OCI-LY7 (cell line): Measurements from ENCODE around the gene SCARF2. TPM values are rescaled to one million over a fixed set of nuclear protein-coding genes. Genes with fewer than 3 reads are reported as not detected.

Experiments used
- BruUV-seq: library from RNA; stranded (reverse); fragments of 400-500 nt; replicated peaks from 2 replicates; lab custom pipeline; 2021; lab: Mats Ljungman, UMichigan
- CTCF ChIA-PET: fragments of 300-600 bp; sonication (Branson Sonifier 250); formaldehyde crosslinking; loops from one replicate; lab custom pipeline; 2022; ENCODE audit warnings: antibody characterized with exemption; ENCODE audit not compliant: unreplicated experiment; lab: Charles Lee
- POLR2A ChIA-PET: fragments of 300-600 bp; sonication (Branson Sonifier 250); formaldehyde crosslinking; loops from one replicate; lab custom pipeline; 2022; ENCODE audit warnings: antibody characterized with exemption; lab: Charles Lee
- DNase-seq: peaks from one replicate; pipeline ENCODE4 v3.0.0-alpha.2; 2015; ENCODE audit warnings: low spot score
- H2AFZ ChIP-seq: fragments of 200-600 bp; sonication (generic), shearing (Covaris generic); 2 replicates; pipeline ENCODE4 v1.6.1; 2014; ENCODE audit warnings: mild to moderate bottlenecking, antibody characterized with exemption, low read length, moderate library complexity
- H3K27ac ChIP-seq: fragments of 200-600 bp; sonication (generic); 2 replicates; pipeline ENCODE4 v1.5.1; 2014; ENCODE audit warnings: mixed run types, low read depth, mild to moderate bottlenecking, moderate library complexity, low read length, inconsistent platforms; ENCODE audit not compliant: poor library complexity, severe bottlenecking
- H3K36me3 ChIP-seq: fragments of 200-600 bp; sonication (generic); 2 replicates; pipeline ENCODE4 v1.6.1; 2014; ENCODE audit warnings: mild to moderate bottlenecking, antibody characterized with exemption, low read length, moderate library complexity, mixed read lengths; ENCODE audit not compliant: insufficient read depth
- H3K4me1 ChIP-seq: fragments of 200-600 bp; sonication (generic); 2 replicates; pipeline ENCODE4 v1.5.1; 2014; ENCODE audit warnings: mild to moderate bottlenecking, low read length; ENCODE audit not compliant: insufficient read depth, poor library complexity, severe bottlenecking
- H3K4me2 ChIP-seq: fragments of 200-600 bp; sonication (generic); 2 replicates; pipeline ENCODE4 v1.6.1; 2014; ENCODE audit warnings: mild to moderate bottlenecking, low read length
- H3K4me3 ChIP-seq: fragments of 200-600 bp; sonication (generic); 2 replicates; pipeline ENCODE4 v1.5.1; 2014; ENCODE audit warnings: mild to moderate bottlenecking, low read depth, low read length; ENCODE audit not compliant: poor library complexity, severe bottlenecking
- H3K79me2 ChIP-seq: fragments of 200-600 bp; sonication (generic); 2 replicates; pipeline ENCODE4 v1.6.1; 2016; ENCODE audit warnings: low read depth, mild to moderate bottlenecking, low read length, moderate library complexity, mixed read lengths; ENCODE audit not compliant: insufficient read depth
- H3K9me2 ChIP-seq: fragments of 200-600 bp; sonication (generic); 2 replicates; pipeline ENCODE4 v1.6.1; 2016; ENCODE audit warnings: mild to moderate bottlenecking, low read length, mixed read lengths; ENCODE audit not compliant: insufficient read depth
- H3K9me3 ChIP-seq: fragments of 200-600 bp; sonication (generic); 2 replicates; pipeline ENCODE4 v1.6.1; 2014; ENCODE audit warnings: mild to moderate bottlenecking, mixed run types, low read length, mixed read lengths
- H4K20me1 ChIP-seq: fragments of 200-600 bp; sonication (generic); 2 replicates; pipeline ENCODE4 v1.6.1; 2014; ENCODE audit warnings: mild to moderate bottlenecking, antibody characterized with exemption, low read length, moderate library complexity, mixed read lengths; ENCODE audit not compliant: insufficient read depth
- EZH2phosphoT487 ChIP-seq: fragments of 200-600 bp; sonication (generic); IDR thresholded peaks from 2 replicates; pipeline ENCODE4 v1.6.1; 2018; ENCODE audit warnings: low read depth, borderline replicate concordance, mild to moderate bottlenecking, mixed run types, antibody characterized with exemption, low read length, moderate library complexity, mixed read lengths
- intact Hi-C: fragments of 100-400 bp; cut with micrococcal nuclease; formaldehyde crosslinking; loops from one replicate; pipeline ENCODE4 v1.10.0; 2022; ENCODE audit not compliant: unreplicated experiment
- total RNA-seq, 2 experiments: library from RNA; depleted of rRNA in 1 of 2; stranded (reverse); fragments of >200 nt in 1 of 2; shearing (Covaris generic) in 1 of 2; gene quantifications; 2 replicates each; pipeline ENCODE4 v1.2.3, GENCODE V29; 2014 to 2022
- TF ChIP-seq, protein P1 (sequence below): fragments of 200-600 bp; sonication (generic); conservative IDR thresholded peaks from 2 replicates; pipeline ENCODE4 v1.5.1; 2014; ENCODE audit warnings: mild to moderate bottlenecking, antibody characterized with exemption, low read length, moderate library complexity, mixed read lengths

SCARF2 gene
- total RNA-seq, 2 experiments from 2014 or later, result 1.0 to 2.2 TPM

DNA sequence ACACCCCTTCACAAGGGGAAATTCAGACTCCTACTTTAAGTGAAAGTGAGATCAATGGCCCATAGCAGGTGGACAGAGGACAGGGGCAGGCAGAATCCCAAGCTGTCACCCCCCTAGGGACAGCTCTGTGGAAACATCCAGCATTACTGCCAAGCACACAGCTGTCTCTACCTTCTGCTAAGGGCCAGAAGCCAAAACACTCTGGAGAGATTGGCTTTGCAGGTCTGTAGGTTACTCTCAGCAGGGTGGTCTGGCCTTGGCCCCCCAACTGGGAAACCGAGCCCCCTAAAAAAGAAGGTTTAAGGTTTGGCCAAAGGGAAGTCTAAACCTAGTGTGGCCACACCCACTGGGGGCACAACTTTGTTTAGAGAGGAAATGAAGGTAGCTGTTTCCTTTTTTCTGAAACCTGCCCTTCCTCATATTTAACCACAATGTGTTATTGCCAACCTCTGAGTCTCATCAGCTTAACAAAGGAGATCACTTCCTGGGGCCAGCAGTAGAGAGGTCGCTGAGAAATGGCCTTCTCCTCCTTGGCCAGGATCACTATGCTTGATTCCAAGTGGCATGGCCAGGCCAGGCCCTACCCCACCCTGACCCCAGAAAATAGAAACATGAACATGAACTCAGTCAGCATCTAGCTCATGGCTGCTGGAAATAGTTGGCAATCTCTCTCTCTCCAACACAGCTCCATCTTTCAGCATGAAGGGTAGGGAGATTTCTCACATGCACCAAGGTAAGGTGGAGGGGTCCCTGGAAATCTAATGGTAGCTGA lies 25.9 kb upstream of the SCARF2 start:
- Histone ChIP-seq H3K9me2 (no peaks in the 10 kb centered on the region), H2AFZ (peak overlapping the region; percentile 85), H3K36me3 (no peaks in the 10 kb centered on the region), H4K20me1 (no peaks in the 10 kb centered on the region), H3K4me3 (peak overlapping the region; percentile 43), H3K4me1 (peaks cover 25% of the 10 kb centered on the region), H3K27ac (peak overlapping the region; percentile 86), H3K4me2 (peak overlapping the region; percentile 75), H3K9me3 (no peaks in the 10 kb centered on the region), H3K79me2 (no peaks in the 10 kb centered on the region)
- intact Hi-C loops, result loop anchor here (1.0 kb wide), 1 partner anchor 33 kb away; no protein-coding TSS in a partner anchor
- POLR2A ChIA-PET, result interaction anchor here (0.6 to 1.3 kb wide), 5 partner anchors 9 to 144 kb away, joined by 3 to 8 read pairs (median 5); partner anchors contain the start of genes DGCR6L and KLHL22
- TF ChIP-seq EZH2phosphoT487, result no peak
- TF ChIP-seq, protein P1, sequence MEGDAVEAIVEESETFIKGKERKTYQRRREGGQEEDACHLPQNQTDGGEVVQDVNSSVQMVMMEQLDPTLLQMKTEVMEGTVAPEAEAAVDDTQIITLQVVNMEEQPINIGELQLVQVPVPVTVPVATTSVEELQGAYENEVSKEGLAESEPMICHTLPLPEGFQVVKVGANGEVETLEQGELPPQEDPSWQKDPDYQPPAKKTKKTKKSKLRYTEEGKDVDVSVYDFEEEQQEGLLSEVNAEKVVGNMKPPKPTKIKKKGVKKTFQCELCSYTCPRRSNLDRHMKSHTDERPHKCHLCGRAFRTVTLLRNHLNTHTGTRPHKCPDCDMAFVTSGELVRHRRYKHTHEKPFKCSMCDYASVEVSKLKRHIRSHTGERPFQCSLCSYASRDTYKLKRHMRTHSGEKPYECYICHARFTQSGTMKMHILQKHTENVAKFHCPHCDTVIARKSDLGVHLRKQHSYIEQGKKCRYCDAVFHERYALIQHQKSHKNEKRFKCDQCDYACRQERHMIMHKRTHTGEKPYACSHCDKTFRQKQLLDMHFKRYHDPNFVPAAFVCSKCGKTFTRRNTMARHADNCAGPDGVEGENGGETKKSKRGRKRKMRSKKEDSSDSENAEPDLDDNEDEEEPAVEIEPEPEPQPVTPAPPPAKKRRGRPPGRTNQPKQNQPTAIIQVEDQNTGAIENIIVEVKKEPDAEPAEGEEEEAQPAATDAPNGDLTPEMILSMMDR, result no peak
- DNase-seq, result peak; percentile 86
- CTCF ChIA-PET, result interaction anchor here (0.5 to 1.4 kb wide), 5 partner anchors 8 to 110 kb away, joined by 3 to 4 read pairs (median 3); no protein-coding TSS in a partner anchor
- BruUV-seq, result no TSS peak

DNA sequence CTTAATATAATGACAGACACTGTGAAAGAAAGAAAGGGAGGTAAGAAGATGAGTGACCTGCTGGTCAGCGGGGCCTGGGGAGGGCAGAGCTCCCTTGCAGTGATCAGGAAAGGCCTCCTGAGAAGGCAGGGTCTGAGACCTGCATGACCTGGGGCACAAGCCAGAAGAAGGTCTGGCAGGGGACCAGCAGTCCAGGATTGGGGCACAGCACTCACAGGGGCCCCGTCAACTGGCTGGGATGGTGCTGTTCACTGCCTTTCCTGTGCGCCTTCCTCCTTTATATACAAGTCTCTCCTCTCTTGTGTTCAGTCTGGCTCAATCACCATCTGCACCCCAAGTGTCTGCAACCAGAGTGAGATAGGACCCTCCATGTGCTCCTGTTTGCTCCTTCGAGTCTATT lies 22.2 kb upstream of the SCARF2 start:
- no peaks in the 10 kb centered on the region for H3K9me2 ChIP-seq
- H2AFZ ChIP-seq, result no peak overlapping the region
- H4K20me1 ChIP-seq, result no peaks in the 10 kb centered on the region
- CTCF ChIA-PET, result no interaction called here
- H3K4me3 ChIP-seq, result no peak overlapping the region
- no peak for TF ChIP-seq EZH2phosphoT487
- TF ChIP-seq, protein P1, result no peak
- no peaks in the 10 kb centered on the region for H3K36me3 ChIP-seq
- DNase-seq, result no peak
- no peaks in the 10 kb centered on the region for H3K9me3 ChIP-seq
- peaks cover 31% of the 10 kb centered on the region for H3K4me1 ChIP-seq
- intact Hi-C loops, result loop anchor here (10.0 kb wide), 1 partner anchor 305 kb away; the partner anchor contains the start of gene CCDC188
- no TSS peak for BruUV-seq
- POLR2A ChIA-PET, result no interaction called here
- H3K79me2 ChIP-seq, result no peaks in the 10 kb centered on the region
- no peak overlapping the region for H3K27ac ChIP-seq
- no peak overlapping the region for H3K4me2 ChIP-seq

DNA sequence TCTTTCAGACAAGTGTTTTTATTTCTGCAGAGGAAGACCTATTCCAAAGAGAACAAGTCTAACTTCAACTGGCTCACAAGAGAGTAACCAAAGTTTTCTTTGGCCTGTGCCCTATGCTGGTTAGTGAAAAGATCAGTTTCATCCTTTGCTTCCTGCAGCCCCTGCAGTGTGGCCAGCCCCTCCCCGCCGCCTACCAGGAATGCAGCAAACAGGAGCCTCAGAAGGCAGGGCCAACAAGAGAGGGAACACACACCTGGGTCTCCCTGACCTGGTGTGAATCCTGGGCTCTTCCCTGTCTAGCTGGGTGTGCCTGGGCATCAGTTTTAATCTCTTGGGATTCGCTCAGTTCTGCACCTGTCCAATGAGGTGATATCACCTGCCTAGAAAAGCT lies 21.5 kb upstream of the SCARF2 start:
- POLR2A ChIA-PET, result no interaction called here
- TF ChIP-seq, protein P1, result no peak
- TF ChIP-seq EZH2phosphoT487, result no peak
- no peak for DNase-seq
- Histone ChIP-seq H3K4me3 (no peak overlapping the region), H3K9me2 (no peaks in the 10 kb centered on the region), H3K9me3 (no peaks in the 10 kb centered on the region), H4K20me1 (no peaks in the 10 kb centered on the region), H3K4me2 (no peak overlapping the region), H3K4me1 (peaks cover 25% of the 10 kb centered on the region), H2AFZ (no peak overlapping the region), H3K27ac (no peak overlapping the region), H3K79me2 (no peaks in the 10 kb centered on the region), H3K36me3 (no peaks in the 10 kb centered on the region)
- intact Hi-C loops, result loop anchor here (10.0 kb wide), 1 partner anchor 304 kb away; the partner anchor contains the start of gene CCDC188
- CTCF ChIA-PET, result no interaction called here
- BruUV-seq, result no TSS peak
